D721Med (cell line): Measurements from ENCODE around the gene TRIM4.
"Not testable (repeated sequence)": the region's sequence is repeated elsewhere in the genome, so short reads cannot be mapped to it uniquely, and the experiment has no call there.

ENCODE experiments used
- DNase-seq: peaks from one replicate; pipeline ENCODE4 v3.0.0; 2011; ENCODE audit warnings: low spot score; ENCODE audit not compliant: insufficient read length
- FAIRE-seq: peaks from 2 replicates; lab custom pipeline; 2011; peaks lifted over from hg19 to GRCh38; lab: Jason Lieb, UNC
- CTCF ChIP-seq: IDR thresholded peaks from 2 replicates; pipeline ENCODE4 v1.5.1; 2012; ENCODE audit warnings: mild to moderate bottlenecking, control low read depth; ENCODE audit not compliant: insufficient read depth; ENCODE audit errors: missing control alignments

The TRIM4 gene

GRCh38 chr7:99947608-99948007 is 28.3 kb upstream of the TRIM4 start:
- DNase-seq (no peak), FAIRE-seq (no peak)
- TF ChIP-seq CTCF: no peak

DNA sequence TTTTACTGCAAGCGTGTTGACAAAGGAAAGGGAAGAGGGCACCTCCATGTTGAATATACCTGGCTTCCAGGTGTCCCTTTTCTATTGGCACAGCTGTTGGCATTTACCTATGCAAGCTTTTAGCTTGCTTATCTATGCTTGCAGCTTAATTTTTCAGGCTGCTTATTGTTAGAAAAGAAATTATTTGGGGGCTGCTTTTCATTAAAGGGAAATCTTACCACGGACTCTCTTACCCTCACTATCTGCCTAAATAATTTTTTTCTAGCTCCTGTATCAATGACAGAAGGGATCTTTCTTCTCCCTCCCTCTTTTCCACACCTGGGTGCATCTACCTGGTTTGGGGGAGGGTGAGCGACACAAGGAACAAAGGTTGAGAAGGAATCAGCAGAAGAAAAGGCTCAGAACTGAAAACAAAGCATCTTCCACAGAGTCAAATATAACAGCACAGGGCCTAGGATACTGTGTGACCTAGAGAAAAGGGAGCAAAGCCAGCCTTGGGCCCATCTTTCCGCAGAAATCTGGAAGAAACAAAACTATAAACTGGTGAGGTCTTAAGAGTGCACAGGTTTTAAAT is 25.3 kb upstream of the TRIM4 start:
- TF ChIP-seq CTCF: no peak
- DNase-seq (no peak), FAIRE-seq (no peak)

DNA sequence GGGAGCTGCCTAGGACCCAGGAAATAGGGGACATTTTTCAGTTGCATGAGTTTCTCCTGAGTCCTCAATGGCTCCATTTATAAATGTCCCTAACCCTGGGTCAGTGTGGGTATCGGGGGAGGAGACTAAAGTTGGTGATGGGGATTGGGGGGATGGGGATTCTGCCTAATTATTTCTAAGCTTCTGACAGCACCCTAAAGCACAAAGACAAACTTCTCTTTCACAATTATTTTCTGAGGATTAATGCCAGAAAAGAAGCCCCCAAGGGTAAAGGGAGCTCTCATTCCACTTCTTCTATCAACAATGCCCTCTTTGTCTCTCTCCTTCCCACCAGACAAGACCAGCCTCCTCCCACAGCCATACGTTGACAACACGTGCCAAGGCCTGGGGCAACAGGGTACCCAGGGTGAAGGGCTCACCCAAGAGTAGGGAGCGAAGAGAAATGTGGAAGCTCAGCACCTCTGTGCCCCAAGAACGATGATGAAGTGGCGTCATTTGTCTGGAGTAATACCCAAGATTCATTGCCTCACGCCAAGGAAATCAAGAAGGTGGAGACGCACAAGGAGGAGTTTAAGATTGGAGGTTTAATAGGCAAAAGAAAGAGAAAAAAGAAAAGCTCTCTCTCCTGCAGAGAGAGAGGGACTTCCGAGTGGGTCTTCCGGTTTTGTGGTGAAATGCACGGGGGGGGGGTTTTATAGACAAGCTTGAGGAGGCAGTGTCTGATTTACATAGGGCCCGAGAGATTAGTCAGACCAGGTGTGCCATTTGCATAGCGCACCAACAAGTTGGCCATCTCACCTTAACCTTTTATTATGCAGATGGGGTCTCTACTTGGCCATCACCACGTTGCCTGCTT is 24.5 kb upstream of the TRIM4 start:
- no peak for DNase-seq
- no peak for FAIRE-seq
- TF ChIP-seq CTCF: no peak

DNA sequence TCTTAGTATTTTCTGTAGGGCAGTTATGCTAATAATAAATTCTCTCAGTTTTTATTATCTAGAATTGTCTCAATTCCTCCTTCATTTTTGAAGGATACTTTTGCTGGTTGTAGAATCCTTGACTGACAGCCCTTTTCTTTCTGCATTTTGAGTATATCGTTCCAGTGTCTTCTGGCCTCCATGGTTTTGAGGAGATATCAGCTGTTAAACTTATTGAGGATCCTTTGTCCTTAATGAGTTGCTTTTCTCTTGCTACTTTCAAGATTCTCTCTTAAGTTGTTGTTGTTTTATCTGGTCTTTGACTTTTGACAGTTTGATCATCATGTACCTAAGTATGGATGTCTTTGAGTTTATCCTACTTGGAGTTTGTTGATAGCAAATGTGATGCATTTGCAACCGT is 19.0 kb upstream of the TRIM4 start:
- no peak for FAIRE-seq
- TF ChIP-seq CTCF: no peak
- DNase-seq: no peak

GRCh38 chr7:99935009-99935408 is 15.7 kb upstream of the TRIM4 start:
- not testable (repeated sequence) for DNase-seq, FAIRE-seq

GRCh38 chr7:99930376-99930775 is 11.0 kb upstream of the TRIM4 start:
- DNase-seq: no peak
- TF ChIP-seq CTCF: no peak
- no peak for FAIRE-seq

- no peak for TF ChIP-seq CTCF
- FAIRE-seq: no peak
- no peak for DNase-seq
These were observed 10.4 kb upstream of the TRIM4 start for GRCh38 chr7:99929730-99930053.
